DOHH2 (cell line): ENCODE measurements around the gene RNF212.
"Not testable (repeated sequence)": the region's sequence is repeated elsewhere in the genome, so short reads cannot be mapped to it uniquely, and the experiment has no call there.

Experiments
- H3F3A ChIP-seq: fragments of 200-600 bp; sonication (generic), shearing (Covaris generic); 2 replicates; pipeline ENCODE4 v1.6.0; 2016; ENCODE audit warnings: antibody characterized with exemption, mild to moderate bottlenecking; ENCODE audit not compliant: control insufficient read depth, insufficient read depth
- H3K27ac ChIP-seq: fragments of 200-600 bp; sonication (generic); 2 replicates; pipeline ENCODE4 v1.5.1; 2014; ENCODE audit warnings: low read depth, mild to moderate bottlenecking, low read length, moderate library complexity
- H3K27me3 ChIP-seq: fragments of 200-600 bp; sonication (generic); 2 replicates; pipeline ENCODE4 v1.6.1; 2014; ENCODE audit warnings: mild to moderate bottlenecking, low read length, mixed read lengths; ENCODE audit not compliant: control insufficient read depth
- H3K36me3 ChIP-seq: fragments of 200-600 bp; sonication (generic); 2 replicates; pipeline ENCODE4 v1.6.1; 2014; ENCODE audit warnings: mild to moderate bottlenecking, low read length, moderate library complexity, mixed read lengths; ENCODE audit not compliant: control insufficient read depth
- H3K4me1 ChIP-seq: fragments of 200-600 bp; sonication (generic); 2 replicates; pipeline ENCODE4 v1.6.1; 2014; ENCODE audit warnings: mild to moderate bottlenecking, low read length, mixed read lengths; ENCODE audit not compliant: control insufficient read depth
- H3K4me2 ChIP-seq: fragments of 200-600 bp; sonication (generic); 2 replicates; pipeline ENCODE4 v1.6.0; 2014; ENCODE audit warnings: mild to moderate bottlenecking, low read length, moderate library complexity
- H3K4me3 ChIP-seq: fragments of 200-600 bp; sonication (generic); 2 replicates; pipeline ENCODE4 v1.5.1; 2014; ENCODE audit warnings: mild to moderate bottlenecking, low read length, mixed read lengths
- H3K79me2 ChIP-seq: fragments of 200-600 bp; sonication (generic); 2 replicates; pipeline ENCODE4 v1.6.1; 2014; ENCODE audit warnings: mild to moderate bottlenecking, low read length, mixed read lengths; ENCODE audit not compliant: control insufficient read depth
- H3K9me2 ChIP-seq: fragments of 200-600 bp; sonication (generic); replicated peaks from 2 replicates; pipeline ENCODE4 v1.6.1; 2014; ENCODE audit warnings: mild to moderate bottlenecking, low read length, mixed read lengths; ENCODE audit not compliant: control insufficient read depth
- H3K9me3 ChIP-seq: fragments of 200-600 bp; sonication (generic); 2 replicates; pipeline ENCODE4 v1.6.1; 2014; ENCODE audit warnings: antibody characterized with exemption, low read length, mixed read lengths; ENCODE audit not compliant: control insufficient read depth, insufficient read depth
- H4K20me1 ChIP-seq: fragments of 200-600 bp; sonication (generic); 2 replicates; pipeline ENCODE4 v1.6.0; 2014; ENCODE audit warnings: low read depth, mild to moderate bottlenecking, antibody characterized with exemption, low read length, moderate library complexity; ENCODE audit not compliant: control insufficient read depth, insufficient read depth
- CTCF ChIP-seq: fragments of 200-600 bp; sonication (generic); IDR thresholded peaks from one replicate; pipeline ENCODE4 v1.5.1; 2014; ENCODE audit warnings: antibody characterized with exemption, mild to moderate bottlenecking, low read depth, low read length; ENCODE audit not compliant: poor library complexity, severe bottlenecking
- EZH2phosphoT487 ChIP-seq: fragments of 200-600 bp; sonication (generic); IDR thresholded peaks from 2 replicates; pipeline ENCODE4 v1.6.1; 2017; ENCODE audit warnings: borderline replicate concordance, mild to moderate bottlenecking, antibody characterized with exemption, low read length, moderate library complexity, mixed read lengths

The RNF212 gene

DNA sequence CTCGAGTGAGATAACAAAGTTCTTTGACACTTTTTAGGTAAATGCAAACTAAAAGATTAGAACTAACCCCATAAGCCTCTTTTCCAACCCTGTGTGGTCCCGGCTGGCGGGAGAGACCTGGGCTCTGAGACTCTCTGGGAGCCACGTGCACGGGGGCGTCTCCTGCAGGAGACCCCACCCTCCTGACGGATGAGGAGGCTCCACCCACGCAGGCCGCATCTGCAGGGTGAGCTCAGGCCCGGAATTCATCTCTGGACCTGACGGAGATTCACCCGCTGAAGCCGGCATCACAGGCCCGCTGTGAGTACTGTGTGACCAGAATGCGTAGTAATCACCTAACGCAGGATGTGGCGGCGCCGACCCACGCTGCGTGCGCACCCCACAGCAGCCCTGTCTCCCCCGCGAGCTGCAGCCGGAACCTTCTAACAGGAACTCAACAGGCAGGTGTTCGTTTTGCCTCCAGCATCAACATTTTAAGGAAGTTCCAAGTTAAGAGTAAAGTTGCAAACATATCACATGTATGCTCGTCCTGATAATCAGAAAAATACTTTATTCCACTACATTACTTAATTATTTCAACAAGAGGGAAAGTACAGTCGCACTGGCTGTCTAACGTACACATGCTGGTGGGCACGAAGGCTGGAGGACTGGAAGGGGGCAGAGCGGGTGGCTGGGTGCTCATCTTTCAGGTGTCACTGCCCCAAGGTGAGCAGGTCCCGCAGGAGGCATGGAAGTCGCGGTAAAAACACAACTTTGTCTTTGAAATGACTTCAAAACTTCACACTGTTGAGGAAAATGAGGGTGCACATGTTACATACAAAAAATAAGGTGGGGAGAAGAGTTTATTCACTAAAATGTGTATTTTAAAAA is 57.4 kb downstream of the RNF212 start:
- Histone ChIP-seq H3K27me3 (peaks cover 7% of the 10 kb centered on the region; the same call in 1 of the 2 replicates), H3K4me2 (peak overlapping the region; percentile 75), H3K9me2 (no peaks in the 10 kb centered on the region), H3K9me3 (no peaks in the 10 kb centered on the region), H3F3A (no peaks in the 10 kb centered on the region), H3K36me3 (no peaks in the 10 kb centered on the region), H4K20me1 (no peaks in the 10 kb centered on the region), H3K4me3 (peak overlapping the region; percentile 61), H3K4me1 (peaks cover 16% of the 10 kb centered on the region), H3K79me2 (no peaks in the 10 kb centered on the region), H3K27ac (peak overlapping the region; percentile 31; the same call in 1 of the 2 replicates)
- TF ChIP-seq CTCF: no peak
- TF ChIP-seq EZH2phosphoT487: no peak

- Histone ChIP-seq H3K4me2 (peak overlapping the region; percentile 75), H3K4me1 (peaks cover 16% of the 10 kb centered on the region), H3K4me3 (peak overlapping the region; percentile 61)
- H3K9me2 ChIP-seq, H3K36me3 ChIP-seq, H3F3A ChIP-seq, H3K27me3 ChIP-seq, H3K27ac ChIP-seq, H3K79me2 ChIP-seq, H4K20me1 ChIP-seq, H3K9me3 ChIP-seq: not testable (repeated sequence)
Observed at GRCh38 chr4:1055243-1055701, 58.1 kb downstream of the RNF212 start.

- peaks cover 16% of the 10 kb centered on the region for H3K4me1 ChIP-seq
- H3K9me2 ChIP-seq, H3K4me2 ChIP-seq, H3F3A ChIP-seq, H3K9me3 ChIP-seq, H3K27ac ChIP-seq, H3K27me3 ChIP-seq, H3K79me2 ChIP-seq, H3K36me3 ChIP-seq, H3K4me3 ChIP-seq, H4K20me1 ChIP-seq: not testable (repeated sequence)
Observed at GRCh38 chr4:1054696-1055242, 58.6 kb downstream of the RNF212 start.

GRCh38 chr4:1053891-1054290 is 59.5 kb downstream of the RNF212 start:
- H3K9me3 ChIP-seq, H3K4me2 ChIP-seq, H4K20me1 ChIP-seq, H3K27ac ChIP-seq, H3K27me3 ChIP-seq, H3K36me3 ChIP-seq, H3K4me3 ChIP-seq, H3F3A ChIP-seq, H3K79me2 ChIP-seq, H3K9me2 ChIP-seq: not testable (repeated sequence)
- peaks cover 16% of the 10 kb centered on the region for H3K4me1 ChIP-seq
